MCF 10A (cell line): ENCODE data around the gene PCDHA4. TPM values are rescaled to one million over a fixed set of nuclear protein-coding genes. Genes with fewer than 3 reads are reported as not detected.

Experiments used
- BruUV-seq: library from RNA; stranded (reverse); fragments of 400-500 nt; replicated peaks from 2 replicates; lab custom pipeline; 2021; lab: Mats Ljungman, UMichigan
- CTCF ChIA-PET: fragments of 300-600 bp; sonication (Branson Sonifier 250); formaldehyde crosslinking; extraction: SDS; loops from one replicate; lab custom pipeline; 2021; ENCODE audit warnings: antibody characterized with exemption, inconsistent platforms; lab: Yijun Ruan, JAX
- POLR2A ChIA-PET: fragments of 300-600, 350-650 bp; sonication (Branson Sonifier 250); formaldehyde crosslinking; extraction: SDS; loops from one replicate; lab custom pipeline; 2020; ENCODE audit warnings: antibody characterized with exemption, inconsistent platforms; lab: Yijun Ruan, JAX
- DNase-seq: peaks from one replicate; pipeline ENCODE4 v3.0.0-alpha.2; 2018; ENCODE audit not compliant: unreplicated experiment
- H3K27ac Mint-ChIP-seq: one replicate; pipeline ENCODE4 v1.8.0; 2022; ENCODE audit warnings: mild to moderate bottlenecking, low read depth, mixed read lengths; ENCODE audit not compliant: unreplicated experiment
- H3K27me3 Mint-ChIP-seq: one replicate; pipeline ENCODE4 v1.8.0; 2022; ENCODE audit warnings: mixed read lengths; ENCODE audit not compliant: insufficient read depth, unreplicated experiment
- H3K36me3 Mint-ChIP-seq: one replicate; pipeline ENCODE4 v1.8.0; 2022; ENCODE audit warnings: mild to moderate bottlenecking, moderate library complexity, mixed read lengths; ENCODE audit not compliant: insufficient read depth, unreplicated experiment
- H3K4me1 Mint-ChIP-seq: one replicate; pipeline ENCODE4 v1.8.0; 2022; ENCODE audit warnings: mixed read lengths; ENCODE audit not compliant: insufficient read depth, unreplicated experiment
- H3K4me3 Mint-ChIP-seq: one replicate; pipeline ENCODE4 v1.8.0; 2022; ENCODE audit warnings: mild to moderate bottlenecking, moderate library complexity, mixed read lengths; ENCODE audit not compliant: unreplicated experiment
- H3K9me3 Mint-ChIP-seq: one replicate; pipeline ENCODE4 v1.8.0; 2022; ENCODE audit warnings: mixed read lengths; ENCODE audit not compliant: unreplicated experiment
- intact Hi-C: fragments of 100-400 bp; cut with micrococcal nuclease; formaldehyde crosslinking; loops from 2 replicates; pipeline ENCODE4 v1.14.1; 2022
- total RNA-seq: library from RNA; stranded (reverse); gene quantifications from 2 replicates; pipeline ENCODE4 v1.2.3, GENCODE V29; 2022
- TF ChIP-seq, protein P1 (sequence below): fragments of 200-600 bp; IDR thresholded peaks from one replicate; pipeline ENCODE4 v1.8.0; 2022; ENCODE audit warnings: antibody characterized with exemption, mild to moderate bottlenecking; ENCODE audit not compliant: unreplicated experiment

The PCDHA4 gene
- total RNA-seq, 1 experiment from 2014 or later: 0.16 TPM

DNA sequence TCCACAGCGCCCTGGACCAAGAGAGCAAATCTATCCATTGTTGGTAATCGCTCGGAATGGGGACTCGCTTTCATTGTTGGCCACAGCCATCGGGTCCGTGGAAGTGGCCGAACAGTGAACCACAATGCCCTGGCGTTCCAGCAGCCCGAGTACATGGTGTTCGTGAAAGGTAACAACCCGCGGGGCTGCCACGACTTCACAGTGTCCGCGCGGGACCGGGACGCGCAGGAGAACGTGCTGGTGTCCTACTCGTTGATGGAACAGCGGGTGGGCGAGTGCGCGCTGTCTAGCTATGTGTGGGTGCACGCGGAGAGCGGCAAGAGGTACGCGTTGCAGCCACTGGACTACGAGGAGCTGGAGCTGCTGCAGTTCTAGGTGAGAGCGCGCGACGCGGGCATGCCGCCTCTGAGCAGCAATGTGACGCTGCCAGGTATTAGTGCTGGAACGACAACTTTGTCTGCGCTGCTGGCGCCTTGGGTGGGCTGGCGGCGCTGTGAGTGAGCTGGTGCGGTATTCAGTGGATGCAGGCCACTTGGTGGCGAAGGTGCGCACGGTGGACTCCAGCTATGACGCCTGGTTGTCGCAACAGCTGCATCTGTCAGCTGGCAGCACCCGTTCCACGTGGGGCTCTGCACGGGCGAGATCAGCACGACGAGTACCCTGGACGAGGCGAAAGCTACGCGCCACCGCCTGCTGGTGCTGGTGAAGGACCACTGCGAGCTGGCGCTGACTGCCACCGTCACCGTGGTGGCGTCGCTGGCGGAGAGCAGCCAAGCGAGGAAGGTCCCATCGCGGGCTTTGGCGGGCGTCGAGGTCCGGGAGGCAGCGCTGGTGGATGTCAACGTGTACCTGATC lies 55.8 kb downstream of the PCDHA4 start:
- H3K27me3 Mint-ChIP-seq: no peaks in the 10 kb centered on the region
- ChIA-PET POLR2A (no interaction called here), CTCF (interaction anchor here (0.6 to 1.3 kb wide), 4 partner anchors 11 to 422 kb away, joined by 4 to 6 read pairs (median 4); no protein-coding TSS in a partner anchor)
- no TSS peak for BruUV-seq
- no peaks in the 10 kb centered on the region for H3K36me3 Mint-ChIP-seq
- no peak overlapping the region for H3K27ac Mint-ChIP-seq
- H3K4me3 Mint-ChIP-seq: no peak overlapping the region
- no peak for DNase-seq
- TF ChIP-seq, protein P1, sequence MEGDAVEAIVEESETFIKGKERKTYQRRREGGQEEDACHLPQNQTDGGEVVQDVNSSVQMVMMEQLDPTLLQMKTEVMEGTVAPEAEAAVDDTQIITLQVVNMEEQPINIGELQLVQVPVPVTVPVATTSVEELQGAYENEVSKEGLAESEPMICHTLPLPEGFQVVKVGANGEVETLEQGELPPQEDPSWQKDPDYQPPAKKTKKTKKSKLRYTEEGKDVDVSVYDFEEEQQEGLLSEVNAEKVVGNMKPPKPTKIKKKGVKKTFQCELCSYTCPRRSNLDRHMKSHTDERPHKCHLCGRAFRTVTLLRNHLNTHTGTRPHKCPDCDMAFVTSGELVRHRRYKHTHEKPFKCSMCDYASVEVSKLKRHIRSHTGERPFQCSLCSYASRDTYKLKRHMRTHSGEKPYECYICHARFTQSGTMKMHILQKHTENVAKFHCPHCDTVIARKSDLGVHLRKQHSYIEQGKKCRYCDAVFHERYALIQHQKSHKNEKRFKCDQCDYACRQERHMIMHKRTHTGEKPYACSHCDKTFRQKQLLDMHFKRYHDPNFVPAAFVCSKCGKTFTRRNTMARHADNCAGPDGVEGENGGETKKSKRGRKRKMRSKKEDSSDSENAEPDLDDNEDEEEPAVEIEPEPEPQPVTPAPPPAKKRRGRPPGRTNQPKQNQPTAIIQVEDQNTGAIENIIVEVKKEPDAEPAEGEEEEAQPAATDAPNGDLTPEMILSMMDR: no peak
- intact Hi-C loops: no loop called here
- H3K9me3 Mint-ChIP-seq: peaks cover 15% of the 10 kb centered on the region
- H3K4me1 Mint-ChIP-seq: no peaks in the 10 kb centered on the region

Other genes with a start within 250 kb of the PCDHA4 start
- gene SRA1, start 249.6 kb upstream of the PCDHA4 start, total RNA-seq: 105 and 107 TPM in 2 replicates
- gene APBB3, start 242.5 kb upstream of the PCDHA4 start, total RNA-seq: 22.7 and 28.1 TPM in 2 replicates
- 84.0 and 119 TPM in 2 replicates for gene SLC35A4, start 242.2 kb upstream of the PCDHA4 start, total RNA-seq
- 0.79 and 2.2 TPM in 2 replicates for gene CD14, start 173.9 kb upstream of the PCDHA4 start, total RNA-seq
- gene TMCO6, start 167.6 kb upstream of the PCDHA4 start, total RNA-seq: 15.7 and 17.2 TPM in 2 replicates
- gene NDUFA2, start 159.4 kb upstream of the PCDHA4 start, total RNA-seq: 63.2 and 82.2 TPM in 2 replicates
- gene IK, start 159.2 kb upstream of the PCDHA4 start, total RNA-seq: 128 and 160 TPM in 2 replicates
- 35.0 and 36.4 TPM in 2 replicates for gene WDR55, start 142.2 kb upstream of the PCDHA4 start, total RNA-seq
- gene DND1, start 133.5 kb upstream of the PCDHA4 start, total RNA-seq: 4.3 and 5.1 TPM in 2 replicates
- 126 and 131 TPM in 2 replicates for gene HARS1, start 115.7 kb upstream of the PCDHA4 start, total RNA-seq
- gene HARS2, start 115.6 kb upstream of the PCDHA4 start, total RNA-seq: 48.5 and 54.3 TPM in 2 replicates
- gene ZMAT2, start 106.6 kb upstream of the PCDHA4 start, total RNA-seq: 54.9 and 70.4 TPM in 2 replicates
- gene PCDHA1, start 20.9 kb upstream of the PCDHA4 start, total RNA-seq: 0.07 TPM in 1 of 2 replicates, not detected in the other
- not detected in 2 replicates for gene PCDHA2, start 12.2 kb upstream of the PCDHA4 start, total RNA-seq
- gene PCDHA3, start 6.0 kb upstream of the PCDHA4 start, total RNA-seq: not detected in 2 replicates
- gene PCDHA5, start 14.5 kb downstream of the PCDHA4 start, total RNA-seq: 0.12 and 0.22 TPM in 2 replicates
- gene PCDHA6, start 20.9 kb downstream of the PCDHA4 start, total RNA-seq: 1.0 and 1.5 TPM in 2 replicates
- gene PCDHA7, start 27.2 kb downstream of the PCDHA4 start, total RNA-seq: 0.40 and 0.69 TPM in 2 replicates
- gene PCDHA8, start 34.1 kb downstream of the PCDHA4 start, total RNA-seq: 0.25 TPM in 1 of 2 replicates, not detected in the other
- 0.25 and 0.28 TPM in 2 replicates for gene PCDHA9, start 41.3 kb downstream of the PCDHA4 start, total RNA-seq
- 0.15 and 0.16 TPM in 2 replicates for gene PCDHA10, start 48.8 kb downstream of the PCDHA4 start, total RNA-seq
- gene PCDHA11, start 61.9 kb downstream of the PCDHA4 start, total RNA-seq: 0.27 and 0.49 TPM in 2 replicates
- 6.1 and 9.6 TPM in 2 replicates for gene PCDHA12, start 68.2 kb downstream of the PCDHA4 start, total RNA-seq
- 0.33 and 0.74 TPM in 2 replicates for gene PCDHA13, start 75.1 kb downstream of the PCDHA4 start, total RNA-seq
- gene PCDHAC1, start 119.2 kb downstream of the PCDHA4 start, total RNA-seq: 17.2 and 26.3 TPM in 2 replicates
- 9.3 and 12.3 TPM in 2 replicates for gene PCDHAC2, start 159.4 kb downstream of the PCDHA4 start, total RNA-seq
- not detected in 2 replicates for gene PCDHB1, start 244.3 kb downstream of the PCDHA4 start, total RNA-seq